ENCODE results near the gene SULT2B1. TPM values are rescaled to one million over a fixed set of nuclear protein-coding genes. Genes with fewer than 3 reads are reported as not detected.

Gene SULT2B1
- total and polyA plus RNA-seq, 2 experiments from 2014 or later, result 0.79 TPM; not detected in 1

DNA sequence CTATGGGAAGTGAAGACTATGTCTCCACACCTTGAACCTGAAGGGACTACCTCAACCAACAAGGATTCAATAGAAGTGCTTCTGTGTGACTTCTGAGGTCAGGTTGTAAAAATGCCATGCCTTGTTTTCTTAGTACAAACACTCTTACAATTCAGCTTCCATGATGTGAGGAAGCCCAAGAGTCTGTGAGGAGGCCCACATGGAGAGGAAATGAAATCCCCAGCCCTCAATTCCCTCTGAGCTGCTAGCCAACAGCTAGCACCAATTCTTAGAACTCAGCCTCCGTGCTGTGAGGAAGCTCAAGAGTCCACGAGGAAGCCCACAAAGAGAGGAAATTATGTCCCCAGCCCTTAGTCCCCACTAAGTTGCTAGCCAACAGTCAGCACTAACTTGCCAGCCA is 27.8 kb upstream of the SULT2B1 start:
- WGBS (ENCODE audit: low lambda C conversion rate, missing lambda C conversion rate), result 98% methylated on average over 2 of the region's 2 CpGs
- Histone ChIP-seq H3K4me1 (ENCODE audit: insufficient read depth) (no peaks in the 10 kb centered on the region), H3K79me2 (no peaks in the 10 kb centered on the region), H3K27me3 (no peaks in the 10 kb centered on the region), H3K4me3 (no peak overlapping the region), H3K27ac (no peak overlapping the region), H4K20me1 (ENCODE audit: insufficient read depth, poor library complexity, severe bottlenecking) (no peaks in the 10 kb centered on the region), H3K9me2 (replicated peaks; ENCODE audit: insufficient read depth) (no peaks in the 10 kb centered on the region), H3K4me2 (no peak overlapping the region), H3K9me3 (ENCODE audit: low read depth) (no peaks in the 10 kb centered on the region), H3K36me3 (replicated peaks; ENCODE audit: insufficient read depth, low read depth) (no peaks in the 10 kb centered on the region), H2AFZ (no peak overlapping the region)
- TF ChIP-seq EZH2phosphoT487 (IDR thresholded peaks at IDR 0.05; ENCODE audit: low read depth, severe bottlenecking, unreplicated experiment) (no peak), EZH2 (IDR thresholded peaks at IDR 0.05; ENCODE audit: borderline replicate concordance) (no peak)
- TF ChIP-seq, protein P1, sequence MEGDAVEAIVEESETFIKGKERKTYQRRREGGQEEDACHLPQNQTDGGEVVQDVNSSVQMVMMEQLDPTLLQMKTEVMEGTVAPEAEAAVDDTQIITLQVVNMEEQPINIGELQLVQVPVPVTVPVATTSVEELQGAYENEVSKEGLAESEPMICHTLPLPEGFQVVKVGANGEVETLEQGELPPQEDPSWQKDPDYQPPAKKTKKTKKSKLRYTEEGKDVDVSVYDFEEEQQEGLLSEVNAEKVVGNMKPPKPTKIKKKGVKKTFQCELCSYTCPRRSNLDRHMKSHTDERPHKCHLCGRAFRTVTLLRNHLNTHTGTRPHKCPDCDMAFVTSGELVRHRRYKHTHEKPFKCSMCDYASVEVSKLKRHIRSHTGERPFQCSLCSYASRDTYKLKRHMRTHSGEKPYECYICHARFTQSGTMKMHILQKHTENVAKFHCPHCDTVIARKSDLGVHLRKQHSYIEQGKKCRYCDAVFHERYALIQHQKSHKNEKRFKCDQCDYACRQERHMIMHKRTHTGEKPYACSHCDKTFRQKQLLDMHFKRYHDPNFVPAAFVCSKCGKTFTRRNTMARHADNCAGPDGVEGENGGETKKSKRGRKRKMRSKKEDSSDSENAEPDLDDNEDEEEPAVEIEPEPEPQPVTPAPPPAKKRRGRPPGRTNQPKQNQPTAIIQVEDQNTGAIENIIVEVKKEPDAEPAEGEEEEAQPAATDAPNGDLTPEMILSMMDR (IDR thresholded peaks at IDR 0.05; ENCODE audit: poor library complexity), result no peak
- DNase-seq (ENCODE audit: low spot score), result no peak

DNA sequence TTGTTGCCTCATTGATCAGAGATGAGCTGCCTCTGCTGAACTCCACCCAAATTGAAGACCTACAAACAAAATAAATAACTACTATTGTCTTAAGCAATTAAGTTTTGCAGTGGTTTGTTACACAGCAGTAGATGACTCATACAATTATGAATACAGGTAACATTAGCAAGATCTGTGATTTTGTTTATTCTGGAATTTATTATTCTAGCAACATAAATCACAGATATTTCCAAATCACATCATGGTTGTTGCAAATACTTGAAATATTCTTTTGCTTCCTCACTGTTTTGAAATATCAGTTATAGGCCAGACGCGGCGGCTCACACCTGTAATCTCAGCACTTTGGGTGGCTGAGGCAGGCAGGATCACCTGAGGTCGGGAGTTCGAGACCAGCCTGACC is 27.2 kb upstream of the SULT2B1 start:
- Histone ChIP-seq H3K27ac (no peak overlapping the region), H4K20me1 (ENCODE audit: insufficient read depth, poor library complexity, severe bottlenecking) (no peaks in the 10 kb centered on the region), H3K4me3 (no peak overlapping the region), H3K79me2 (no peaks in the 10 kb centered on the region), H3K27me3 (no peaks in the 10 kb centered on the region), H3K9me3 (ENCODE audit: low read depth) (no peaks in the 10 kb centered on the region), H3K36me3 (replicated peaks; ENCODE audit: insufficient read depth, low read depth) (no peaks in the 10 kb centered on the region), H2AFZ (no peak overlapping the region), H3K4me1 (ENCODE audit: insufficient read depth) (no peaks in the 10 kb centered on the region), H3K4me2 (no peak overlapping the region), H3K9me2 (replicated peaks; ENCODE audit: insufficient read depth) (no peaks in the 10 kb centered on the region)
- DNase-seq (ENCODE audit: low spot score), result no peak
- TF ChIP-seq, protein P1 (IDR thresholded peaks at IDR 0.05; ENCODE audit: poor library complexity), result no peak
- WGBS (ENCODE audit: low lambda C conversion rate, missing lambda C conversion rate), result 96% methylated on average over 5 of the region's 5 CpGs

DNA sequence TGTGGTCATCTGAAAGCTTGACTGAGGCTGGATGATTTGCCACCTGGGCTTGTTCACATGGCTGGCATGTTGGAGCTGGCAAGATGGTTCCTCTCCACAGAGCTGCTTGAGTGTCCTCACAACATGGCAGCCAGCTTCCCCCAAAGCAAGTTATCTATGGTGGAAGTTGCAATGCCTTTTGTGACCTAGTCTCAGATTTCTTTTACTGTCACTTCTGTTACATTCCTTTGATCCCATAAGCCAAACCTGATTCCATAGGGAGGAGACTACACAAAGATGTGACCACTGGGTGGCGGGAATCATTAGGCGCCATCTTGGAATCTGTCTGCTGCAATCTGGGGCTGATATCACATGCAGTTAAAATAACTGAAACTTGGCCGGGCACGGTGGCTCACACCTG is 22.8 kb upstream of the SULT2B1 start:
- TF ChIP-seq EZH2 (IDR thresholded peaks at IDR 0.05; ENCODE audit: borderline replicate concordance) (no peak), EZH2phosphoT487 (IDR thresholded peaks at IDR 0.05; ENCODE audit: low read depth, severe bottlenecking, unreplicated experiment) (no peak)
- TF ChIP-seq, protein P1 (IDR thresholded peaks at IDR 0.05; ENCODE audit: poor library complexity), result no peak
- Histone ChIP-seq H3K4me3 (no peak overlapping the region), H3K27ac (no peak overlapping the region), H3K9me2 (replicated peaks; ENCODE audit: insufficient read depth) (no peaks in the 10 kb centered on the region), H3K79me2 (no peaks in the 10 kb centered on the region), H3K27me3 (no peaks in the 10 kb centered on the region), H4K20me1 (ENCODE audit: insufficient read depth, poor library complexity, severe bottlenecking) (no peaks in the 10 kb centered on the region), H3K36me3 (replicated peaks; ENCODE audit: insufficient read depth, low read depth) (no peaks in the 10 kb centered on the region), H3K4me1 (ENCODE audit: insufficient read depth) (no peaks in the 10 kb centered on the region), H2AFZ (no peak overlapping the region), H3K4me2 (no peak overlapping the region), H3K9me3 (ENCODE audit: low read depth) (no peaks in the 10 kb centered on the region)
- DNase-seq (ENCODE audit: low spot score), result no peak
- WGBS (ENCODE audit: low lambda C conversion rate, missing lambda C conversion rate), result 96% methylated on average over 4 of the region's 4 CpGs
